ENCODE measurements around the gene AGBL4. TPM values are rescaled to one million over a fixed set of nuclear protein-coding genes. Genes with fewer than 3 reads are reported as not detected.

AGBL4 gene
- total RNA-seq, 2 donors from 2014 or later: 0.40 to 5.5 TPM

GRCh38 chr1:48691429-48692001, 1332.2 kb downstream of the AGBL4 start:
- peaks cover 10% of the 10 kb centered on the region for H3K27me3 ChIP-seq (ENCODE audit: control insufficient read depth, insufficient read depth, low read length, poor library complexity, severe bottlenecking)
- TF ChIP-seq CTCF (conservative IDR thresholded peaks at IDR 0.05): no peak
- DNase-seq: no peak
- H3K9me3 Mint-ChIP-seq: no peaks in the 10 kb centered on the region
- H3K36me3 Mint-ChIP-seq (ENCODE audit: low read depth): no peaks in the 10 kb centered on the region
- H3K4me3 ChIP-seq (ENCODE audit: low read length): no peak overlapping the region
- no peak overlapping the region for H3K9ac ChIP-seq (ENCODE audit: extremely low read depth, low read length, poor library complexity, severe bottlenecking)
- H3K36me3 ChIP-seq (ENCODE audit: control insufficient read depth, insufficient read depth, low read length): no peaks in the 10 kb centered on the region
- 85 to 86% methylated on average over 3 to 5 of the region's 5 CpGs for WGBS, 2 experiments (ENCODE audit: insufficient coverage in 1 of 2, insufficient read length in 1 of 2)
- no peaks in the 10 kb centered on the region for H3K9me3 ChIP-seq (ENCODE audit: control insufficient read depth, low read length)
- H3K4me1 Mint-ChIP-seq: peaks cover 30% of the 10 kb centered on the region
- peaks cover 11% of the 10 kb centered on the region for H3K4me1 ChIP-seq (ENCODE audit: control insufficient read depth, insufficient read depth, low read length)
- H3K27ac Mint-ChIP-seq: no peak overlapping the region
- H3K27me3 Mint-ChIP-seq (ENCODE audit: insufficient read depth): peaks cover 32% of the 10 kb centered on the region
- H3K4me3 Mint-ChIP-seq: no peak overlapping the region
- H3K27ac ChIP-seq (ENCODE audit: low read depth, low read length): no peak overlapping the region

- Mint-ChIP-seq H3K27me3 (ENCODE audit: insufficient read depth) (peaks cover 15% of the 10 kb centered on the region), H3K4me3 (no peak overlapping the region), H3K36me3 (ENCODE audit: low read depth) (no peaks in the 10 kb centered on the region), H3K4me1 (peaks cover 17% of the 10 kb centered on the region), H3K27ac (no peak overlapping the region), H3K9me3 (no peaks in the 10 kb centered on the region)
- H3K9me3 ChIP-seq (ENCODE audit: control insufficient read depth, low read length): no peaks in the 10 kb centered on the region
- H3K27me3 ChIP-seq (ENCODE audit: control insufficient read depth, insufficient read depth, low read length, poor library complexity, severe bottlenecking): no peaks in the 10 kb centered on the region
- no peaks in the 10 kb centered on the region for H3K36me3 ChIP-seq (ENCODE audit: control insufficient read depth, insufficient read depth, low read length)
- 80 to 85% methylated on average over 2 to 3 of the region's 3 CpGs for WGBS, 2 experiments (ENCODE audit: insufficient coverage in 1 of 2, insufficient read length in 1 of 2)
- DNase-seq: peak; percentile 65
- peaks cover 11% of the 10 kb centered on the region for H3K4me1 ChIP-seq (ENCODE audit: control insufficient read depth, insufficient read depth, low read length)
- H3K4me3 ChIP-seq (ENCODE audit: low read length): no peak overlapping the region
- H3K27ac ChIP-seq (ENCODE audit: low read depth, low read length): no peak overlapping the region
- TF ChIP-seq CTCF (conservative IDR thresholded peaks at IDR 0.05): peak; percentile 73
- no peak overlapping the region for H3K9ac ChIP-seq (ENCODE audit: extremely low read depth, low read length, poor library complexity, severe bottlenecking)
Measured at GRCh38 chr1:48688102-48688760, 1335.5 kb downstream of the AGBL4 start.

- Histone ChIP-seq H3K9me3 (ENCODE audit: control insufficient read depth, low read length) (no peaks in the 10 kb centered on the region), H3K27ac (ENCODE audit: low read depth, low read length) (no peak overlapping the region), H3K4me1 (ENCODE audit: control insufficient read depth, insufficient read depth, low read length) (peaks cover 5% of the 10 kb centered on the region), H3K36me3 (ENCODE audit: control insufficient read depth, insufficient read depth, low read length) (no peaks in the 10 kb centered on the region), H3K4me3 (ENCODE audit: low read length) (no peak overlapping the region), H3K27me3 (ENCODE audit: control insufficient read depth, insufficient read depth, low read length, poor library complexity, severe bottlenecking) (no peaks in the 10 kb centered on the region), H3K9ac (ENCODE audit: extremely low read depth, low read length, poor library complexity, severe bottlenecking) (no peak overlapping the region)
- TF ChIP-seq CTCF (conservative IDR thresholded peaks at IDR 0.05): no peak
- H3K27ac Mint-ChIP-seq: no peak overlapping the region
- H3K4me3 Mint-ChIP-seq: no peak overlapping the region
- DNase-seq: peak; percentile 66
- 84 to 97% methylated on average over 4 to 13 of the region's 13 CpGs for WGBS, 2 experiments (ENCODE audit: insufficient coverage in 1 of 2, insufficient read length in 1 of 2)
- no peaks in the 10 kb centered on the region for H3K36me3 Mint-ChIP-seq (ENCODE audit: low read depth)
- H3K9me3 Mint-ChIP-seq: no peaks in the 10 kb centered on the region
- H3K27me3 Mint-ChIP-seq (ENCODE audit: insufficient read depth): peaks cover 12% of the 10 kb centered on the region
- H3K4me1 Mint-ChIP-seq: peaks cover 9% of the 10 kb centered on the region
Measured at GRCh38 chr1:48687282-48688045, 1336.3 kb downstream of the AGBL4 start.
